Testis (tissue), 2 donors: Measurements from ENCODE around the gene TENT4B.

Experiments
- CTCF ChIP-seq, 3 experiments: fragments of 450-650 bp in 2 of 3; fragments of 200-600 bp in 1 of 3; sonication (generic) in 1 of 3; IDR thresholded peaks; one replicate each; pipeline ENCODE4 v1.5.1; 2016 to 2019; ENCODE audit warnings: antibody characterized with exemption in 3 of 3, mild to moderate bottlenecking in 2 of 3, moderate library complexity in 1 of 3
- POLR2A ChIP-seq: fragments of 450-650 bp; IDR thresholded peaks from one replicate; pipeline ENCODE4 v1.6.1; 2017; ENCODE audit warnings: antibody characterized with exemption, mild to moderate bottlenecking, moderate library complexity

- TF ChIP-seq CTCF (IDR thresholded peaks at IDR 0.05), result no peak
- TF ChIP-seq POLR2A, result no peak
Measured at GRCh38 chr16:50253514-50253910, 100.4 kb downstream of the TENT4B start.
